HG03342 (cell line): ENCODE results near the gene WDFY2.

Source experiments
- ATAC-seq: cut with Tn5 transposase; IDR thresholded peaks from one replicate; pipeline ENCODE4 v1.9.1; 2021; ENCODE audit warnings: mild to moderate bottlenecking, moderate library complexity; ENCODE audit not compliant: unreplicated experiment

The WDFY2 gene

GRCh38 chr13:51786425-51787265 is 202.4 kb downstream of the WDFY2 start:
- ATAC-seq: no peak

GRCh38 chr13:51793570-51794271 is 209.5 kb downstream of the WDFY2 start:
- peak; percentile 69 for ATAC-seq

GRCh38 chr13:51794964-51795363 is 210.7 kb downstream of the WDFY2 start:
- no peak for ATAC-seq

- ATAC-seq: no peak
Observed at GRCh38 chr13:51795419-51795818, 211.2 kb downstream of the WDFY2 start.

- ATAC-seq: no peak
Observed at GRCh38 chr13:51796546-51796945, 212.3 kb downstream of the WDFY2 start.

- ATAC-seq: peak; percentile 39
Observed at GRCh38 chr13:51797664-51798488, 213.6 kb downstream of the WDFY2 start.

- ATAC-seq: no peak
Observed at GRCh38 chr13:51799261-51799660, 215.0 kb downstream of the WDFY2 start.

- ATAC-seq: no peak
Observed at GRCh38 chr13:51800486-51800885, 216.2 kb downstream of the WDFY2 start.

GRCh38 chr13:51801631-51802099 is 217.4 kb downstream of the WDFY2 start:
- ATAC-seq: no peak

GRCh38 chr13:51802631-51803418 is 218.6 kb downstream of the WDFY2 start:
- ATAC-seq: no peak

- peak; percentile 81 for ATAC-seq
Observed at GRCh38 chr13:51803422-51804294, 219.4 kb downstream of the WDFY2 start, which contains the start of gene DHRS12. Gene DHRS12, minus strand, starts transcription at chr13:51804163. Its CDS starts 4,504 bp downstream, at chr13:51799659.

GRCh38 chr13:51804295-51805172 is 220.3 kb downstream of the WDFY2 start:
- no peak for ATAC-seq

GRCh38 chr13:51805313-51805712 is 221.1 kb downstream of the WDFY2 start:
- no peak for ATAC-seq

- ATAC-seq: no peak
Observed at GRCh38 chr13:51805925-51806324, 221.7 kb downstream of the WDFY2 start.

- ATAC-seq: no peak
Observed at GRCh38 chr13:51806566-51806965, 222.3 kb downstream of the WDFY2 start.

GRCh38 chr13:51807041-51807440 is 222.8 kb downstream of the WDFY2 start:
- ATAC-seq: no peak

- ATAC-seq: no peak
Observed at GRCh38 chr13:51808811-51809210, 224.5 kb downstream of the WDFY2 start.

- ATAC-seq: no peak
Observed at GRCh38 chr13:51811046-51811445, 226.8 kb downstream of the WDFY2 start.
